Measurements from ENCODE around the gene CLEC16A.

Gene CLEC16A

GRCh38 chr16:10995565-10995964 lies 51.2 kb downstream of the CLEC16A start:
- Histone ChIP-seq H3K27ac (ENCODE audit: low read depth, low read length) (no peak overlapping the region), H3K36me3 (ENCODE audit: control insufficient read depth, insufficient read depth, low read length) (peaks cover 6% of the 10 kb centered on the region), H3K4me1 (ENCODE audit: control insufficient read depth, insufficient read depth, low read length) (peaks cover 19% of the 10 kb centered on the region), H3K9ac (ENCODE audit: low read length) (no peak overlapping the region), H3K9me3 (ENCODE audit: control insufficient read depth, insufficient read depth, low read depth, low read length) (no peaks in the 10 kb centered on the region), H3K27me3 (ENCODE audit: control insufficient read depth, insufficient read depth, low read length) (no peaks in the 10 kb centered on the region), H3K4me3 (ENCODE audit: low read depth, low read length) (no peak overlapping the region)

- no peak overlapping the region for H3K4me3 ChIP-seq (ENCODE audit: low read depth, low read length)
- H3K36me3 ChIP-seq (ENCODE audit: control insufficient read depth, insufficient read depth, low read length) = peaks cover 6% of the 10 kb centered on the region
- H3K9ac ChIP-seq (ENCODE audit: low read length) = no peak overlapping the region
- H3K27me3 ChIP-seq (ENCODE audit: control insufficient read depth, insufficient read depth, low read length) = no peaks in the 10 kb centered on the region
- H3K9me3 ChIP-seq (ENCODE audit: control insufficient read depth, insufficient read depth, low read depth, low read length) = no peaks in the 10 kb centered on the region
- H3K27ac ChIP-seq (ENCODE audit: low read depth, low read length) = no peak overlapping the region
- peaks cover 9% of the 10 kb centered on the region for H3K4me1 ChIP-seq (ENCODE audit: control insufficient read depth, insufficient read depth, low read length)
Measured at GRCh38 chr16:10997485-10997884, 53.1 kb downstream of the CLEC16A start.

GRCh38 chr16:10999300-10999699 lies 54.9 kb downstream of the CLEC16A start:
- Histone ChIP-seq H3K27ac (ENCODE audit: low read depth, low read length) (no peak overlapping the region), H3K9ac (ENCODE audit: low read length) (no peak overlapping the region), H3K4me3 (ENCODE audit: low read depth, low read length) (no peak overlapping the region), H3K27me3 (ENCODE audit: control insufficient read depth, insufficient read depth, low read length) (no peaks in the 10 kb centered on the region), H3K4me1 (ENCODE audit: control insufficient read depth, insufficient read depth, low read length) (no peaks in the 10 kb centered on the region), H3K36me3 (ENCODE audit: control insufficient read depth, insufficient read depth, low read length) (peaks cover 7% of the 10 kb centered on the region), H3K9me3 (ENCODE audit: control insufficient read depth, insufficient read depth, low read depth, low read length) (no peaks in the 10 kb centered on the region)

- Histone ChIP-seq H3K4me1 (ENCODE audit: control insufficient read depth, insufficient read depth, low read length) (no peaks in the 10 kb centered on the region), H3K9ac (ENCODE audit: low read length) (no peak overlapping the region), H3K27ac (ENCODE audit: low read depth, low read length) (no peak overlapping the region), H3K27me3 (ENCODE audit: control insufficient read depth, insufficient read depth, low read length) (no peaks in the 10 kb centered on the region), H3K4me3 (ENCODE audit: low read depth, low read length) (no peak overlapping the region), H3K36me3 (ENCODE audit: control insufficient read depth, insufficient read depth, low read length) (peaks cover 5% of the 10 kb centered on the region; the same call in 1 of the 2 replicates), H3K9me3 (ENCODE audit: control insufficient read depth, insufficient read depth, low read depth, low read length) (no peaks in the 10 kb centered on the region)
Measured at GRCh38 chr16:11001611-11002010, 57.2 kb downstream of the CLEC16A start.

- peaks cover 10% of the 10 kb centered on the region for H3K4me1 ChIP-seq (ENCODE audit: control insufficient read depth, insufficient read depth, low read length)
- H3K9me3 ChIP-seq (ENCODE audit: control insufficient read depth, insufficient read depth, low read depth, low read length) = no peaks in the 10 kb centered on the region
- H3K36me3 ChIP-seq (ENCODE audit: control insufficient read depth, insufficient read depth, low read length) = peaks cover 5% of the 10 kb centered on the region; the same call in 1 of the 2 replicates
- no peak overlapping the region for H3K27ac ChIP-seq (ENCODE audit: low read depth, low read length)
- no peaks in the 10 kb centered on the region for H3K27me3 ChIP-seq (ENCODE audit: control insufficient read depth, insufficient read depth, low read length)
- no peak overlapping the region for H3K4me3 ChIP-seq (ENCODE audit: low read depth, low read length)
- no peak overlapping the region for H3K9ac ChIP-seq (ENCODE audit: low read length)
Measured at GRCh38 chr16:11003141-11003540, 58.8 kb downstream of the CLEC16A start.

GRCh38 chr16:11004351-11004750 lies 60.0 kb downstream of the CLEC16A start:
- H3K9ac ChIP-seq (ENCODE audit: low read length) = no peak overlapping the region
- H3K27me3 ChIP-seq (ENCODE audit: control insufficient read depth, insufficient read depth, low read length) = no peaks in the 10 kb centered on the region
- H3K4me1 ChIP-seq (ENCODE audit: control insufficient read depth, insufficient read depth, low read length) = peaks cover 12% of the 10 kb centered on the region
- H3K4me3 ChIP-seq (ENCODE audit: low read depth, low read length) = no peak overlapping the region
- H3K27ac ChIP-seq (ENCODE audit: low read depth, low read length) = no peak overlapping the region
- H3K36me3 ChIP-seq (ENCODE audit: control insufficient read depth, insufficient read depth, low read length) = peaks cover 5% of the 10 kb centered on the region; the same call in 1 of the 2 replicates
- no peaks in the 10 kb centered on the region for H3K9me3 ChIP-seq (ENCODE audit: control insufficient read depth, insufficient read depth, low read depth, low read length)

- Histone ChIP-seq H3K27ac (ENCODE audit: low read depth, low read length) (no peak overlapping the region), H3K27me3 (ENCODE audit: control insufficient read depth, insufficient read depth, low read length) (no peaks in the 10 kb centered on the region), H3K4me3 (ENCODE audit: low read depth, low read length) (no peak overlapping the region), H3K36me3 (ENCODE audit: control insufficient read depth, insufficient read depth, low read length) (peaks cover 5% of the 10 kb centered on the region; the same call in 1 of the 2 replicates), H3K9ac (ENCODE audit: low read length) (no peak overlapping the region), H3K4me1 (ENCODE audit: control insufficient read depth, insufficient read depth, low read length) (peaks cover 12% of the 10 kb centered on the region), H3K9me3 (ENCODE audit: control insufficient read depth, insufficient read depth, low read depth, low read length) (no peaks in the 10 kb centered on the region)
Measured at GRCh38 chr16:11004973-11005610, 60.7 kb downstream of the CLEC16A start.

- Histone ChIP-seq H3K36me3 (ENCODE audit: control insufficient read depth, insufficient read depth, low read length) (peaks cover 5% of the 10 kb centered on the region; the same call in 1 of the 2 replicates), H3K4me3 (ENCODE audit: low read depth, low read length) (no peak overlapping the region), H3K9ac (ENCODE audit: low read length) (no peak overlapping the region), H3K27ac (ENCODE audit: low read depth, low read length) (no peak overlapping the region), H3K9me3 (ENCODE audit: control insufficient read depth, insufficient read depth, low read depth, low read length) (no peaks in the 10 kb centered on the region), H3K4me1 (ENCODE audit: control insufficient read depth, insufficient read depth, low read length) (peaks cover 12% of the 10 kb centered on the region), H3K27me3 (ENCODE audit: control insufficient read depth, insufficient read depth, low read length) (no peaks in the 10 kb centered on the region)
Measured at GRCh38 chr16:11005611-11005975, 61.2 kb downstream of the CLEC16A start.

- H3K27ac ChIP-seq (ENCODE audit: low read depth, low read length) = no peak overlapping the region
- H3K4me1 ChIP-seq (ENCODE audit: control insufficient read depth, insufficient read depth, low read length) = peaks cover 12% of the 10 kb centered on the region
- peaks cover 8% of the 10 kb centered on the region; the same call in 1 of the 2 replicates for H3K36me3 ChIP-seq (ENCODE audit: control insufficient read depth, insufficient read depth, low read length)
- no peaks in the 10 kb centered on the region for H3K9me3 ChIP-seq (ENCODE audit: control insufficient read depth, insufficient read depth, low read depth, low read length)
- H3K9ac ChIP-seq (ENCODE audit: low read length) = no peak overlapping the region
- H3K4me3 ChIP-seq (ENCODE audit: low read depth, low read length) = no peak overlapping the region
- H3K27me3 ChIP-seq (ENCODE audit: control insufficient read depth, insufficient read depth, low read length) = no peaks in the 10 kb centered on the region
Measured at GRCh38 chr16:11006656-11007055, 62.3 kb downstream of the CLEC16A start.

- Histone ChIP-seq H3K9ac (ENCODE audit: low read length) (no peak overlapping the region), H3K36me3 (ENCODE audit: control insufficient read depth, insufficient read depth, low read length) (peaks cover 8% of the 10 kb centered on the region; the same call in 1 of the 2 replicates), H3K27ac (ENCODE audit: low read depth, low read length) (no peak overlapping the region), H3K27me3 (ENCODE audit: control insufficient read depth, insufficient read depth, low read length) (no peaks in the 10 kb centered on the region), H3K9me3 (ENCODE audit: control insufficient read depth, insufficient read depth, low read depth, low read length) (no peaks in the 10 kb centered on the region), H3K4me3 (ENCODE audit: low read depth, low read length) (no peak overlapping the region), H3K4me1 (ENCODE audit: control insufficient read depth, insufficient read depth, low read length) (peaks cover 12% of the 10 kb centered on the region)
Measured at GRCh38 chr16:11007714-11008280, 63.4 kb downstream of the CLEC16A start.

GRCh38 chr16:11009027-11009755 lies 64.8 kb downstream of the CLEC16A start:
- no peaks in the 10 kb centered on the region for H3K27me3 ChIP-seq (ENCODE audit: control insufficient read depth, insufficient read depth, low read length)
- H3K4me1 ChIP-seq (ENCODE audit: control insufficient read depth, insufficient read depth, low read length) = peaks cover 12% of the 10 kb centered on the region
- no peak overlapping the region for H3K9ac ChIP-seq (ENCODE audit: low read length)
- peaks cover 6% of the 10 kb centered on the region; the same call in 1 of the 2 replicates for H3K36me3 ChIP-seq (ENCODE audit: control insufficient read depth, insufficient read depth, low read length)
- H3K4me3 ChIP-seq (ENCODE audit: low read depth, low read length) = no peak overlapping the region
- no peak overlapping the region for H3K27ac ChIP-seq (ENCODE audit: low read depth, low read length)
- no peaks in the 10 kb centered on the region for H3K9me3 ChIP-seq (ENCODE audit: control insufficient read depth, insufficient read depth, low read depth, low read length)
